ENCODE measurements around the gene ITPR2.
"Not testable (repeated sequence)": the region's sequence is repeated elsewhere in the genome, so short reads cannot be mapped to it uniquely, and the experiment has no call there.

ITPR2 gene

GRCh38 chr12:26636710-26637328 lies 196.2 kb downstream of the ITPR2 start:
- in situ Hi-C loops (cut with HindIII; ENCODE audit: low sequenced_read_pairs): no loop called here

DNA sequence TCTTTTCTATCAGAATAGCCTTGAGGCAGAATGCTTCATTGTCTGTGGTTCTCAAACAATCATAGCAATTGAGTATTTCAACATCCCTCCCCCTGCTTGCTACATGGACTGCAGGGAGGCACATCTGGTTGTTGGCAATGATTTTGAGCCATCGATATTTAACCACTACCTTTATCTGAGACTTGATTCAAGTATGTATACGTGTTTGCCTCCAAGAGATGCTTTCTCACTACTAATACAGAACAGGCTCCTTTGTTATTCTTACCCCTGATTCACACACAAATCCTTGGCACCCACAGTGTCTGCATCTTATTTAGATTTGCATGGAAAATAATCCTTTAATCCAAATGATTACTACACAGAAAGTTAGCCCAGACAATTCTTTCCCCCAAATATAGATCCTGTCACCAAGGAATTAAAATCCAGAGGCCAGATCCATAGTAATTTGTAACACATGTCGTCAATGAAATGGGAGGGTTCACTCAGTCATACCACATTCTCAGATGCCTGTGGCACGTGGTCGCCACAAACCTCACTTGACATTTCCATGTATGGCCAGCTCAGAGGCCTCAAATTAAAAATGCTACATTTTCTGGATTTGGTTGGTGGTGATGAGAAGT lies 199.3 kb downstream of the ITPR2 start:
- in situ Hi-C loops (cut with HindIII; ENCODE audit: low sequenced_read_pairs): no loop called here

- in situ Hi-C loops (cut with HindIII; ENCODE audit: low sequenced_read_pairs): no loop called here
Observed at GRCh38 chr12:26632756-26633155, 200.2 kb downstream of the ITPR2 start.

- in situ Hi-C loops (cut with HindIII; ENCODE audit: low sequenced_read_pairs): no loop called here
Observed at GRCh38 chr12:26631846-26632245, 201.1 kb downstream of the ITPR2 start.

DNA sequence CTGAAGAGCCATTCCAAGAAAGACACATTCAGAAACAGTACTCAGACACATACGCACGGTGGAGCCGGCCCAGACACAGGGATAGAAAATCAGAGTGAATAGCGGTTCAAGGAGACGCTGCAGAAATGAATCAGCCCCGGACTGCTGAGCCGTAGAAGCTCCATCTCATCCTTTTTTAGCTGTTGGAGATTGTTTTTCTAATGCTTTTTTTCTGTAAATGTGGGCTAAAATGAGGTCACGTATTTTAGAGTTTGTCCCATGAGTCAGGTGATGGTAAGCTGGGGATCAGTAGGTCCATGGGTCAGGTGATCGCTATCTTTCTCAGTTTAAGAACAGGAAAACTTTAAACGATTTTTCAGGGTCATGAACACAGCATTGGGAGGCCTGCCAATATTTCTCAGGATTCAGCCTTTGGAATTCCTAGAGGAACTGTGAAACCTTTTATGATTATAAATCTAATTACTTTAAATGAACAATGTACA lies 202.4 kb downstream of the ITPR2 start:
- in situ Hi-C loops (cut with HindIII; ENCODE audit: low sequenced_read_pairs): no loop called here

DNA sequence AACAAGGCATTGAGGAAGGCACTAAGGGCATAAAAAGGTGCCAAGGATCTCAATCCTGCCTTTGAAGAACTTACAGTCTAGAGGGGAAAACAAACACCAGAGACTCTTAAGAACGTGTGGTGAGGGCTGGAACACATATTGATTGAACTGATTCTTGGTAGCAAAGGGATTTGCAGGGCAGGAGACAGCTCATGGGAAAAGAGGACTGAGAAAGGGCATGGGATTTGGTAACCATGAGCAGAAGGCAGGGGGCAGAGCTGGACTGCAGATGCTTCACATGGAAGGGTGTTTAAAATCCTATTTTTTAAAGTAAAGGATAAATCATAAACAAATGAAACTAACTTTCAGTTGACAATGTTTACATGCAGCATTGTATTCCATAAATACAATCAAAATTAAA lies 203.1 kb downstream of the ITPR2 start:
- in situ Hi-C loops (cut with HindIII; ENCODE audit: low sequenced_read_pairs): no loop called here

- in situ Hi-C loops (cut with HindIII; ENCODE audit: low sequenced_read_pairs): no loop called here
Observed at GRCh38 chr12:26628234-26628633, 204.8 kb downstream of the ITPR2 start.

DNA sequence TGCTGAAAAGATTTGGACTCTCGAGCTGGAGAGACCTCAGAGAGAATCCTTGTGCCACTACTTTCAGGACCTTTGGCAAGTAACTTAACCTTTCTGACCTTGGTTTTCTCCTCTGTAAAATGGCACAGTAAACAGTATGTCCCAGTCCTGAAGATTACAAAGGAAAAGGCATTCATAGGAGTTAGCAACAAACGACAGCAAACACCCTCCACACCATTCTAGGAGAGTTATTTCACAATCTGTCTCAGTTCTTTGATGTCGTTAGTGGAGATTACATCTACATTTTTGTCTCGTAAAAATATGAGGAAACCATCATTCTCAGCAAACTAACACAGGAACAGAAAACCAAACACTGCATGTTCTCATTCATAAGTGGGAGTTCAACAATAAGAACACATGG lies 205.7 kb downstream of the ITPR2 start:
- in situ Hi-C loops (cut with HindIII; ENCODE audit: low sequenced_read_pairs): no loop called here

- in situ Hi-C loops (cut with HindIII; ENCODE audit: low sequenced_read_pairs): no loop called here
Observed at GRCh38 chr12:26623136-26623535, 209.9 kb downstream of the ITPR2 start.

DNA sequence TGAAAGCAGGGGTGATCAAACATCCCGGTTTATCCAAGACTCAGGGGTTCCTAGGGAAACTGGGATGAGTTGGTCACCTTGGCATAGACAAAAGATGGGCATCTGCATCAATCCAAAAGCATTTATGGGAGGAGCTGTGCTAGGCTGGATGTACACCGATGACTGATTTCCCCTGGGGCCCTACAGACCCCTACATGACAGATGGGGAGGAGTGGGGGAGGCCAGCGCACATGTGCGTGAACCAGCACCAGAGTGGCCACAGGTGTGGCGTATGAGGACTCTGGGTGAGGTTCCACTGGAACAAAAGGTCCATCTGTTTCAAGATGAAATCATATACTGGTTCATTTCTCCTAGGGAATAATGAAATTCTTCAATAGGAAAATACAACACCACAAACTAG lies 210.4 kb downstream of the ITPR2 start:
- in situ Hi-C loops (cut with HindIII; ENCODE audit: low sequenced_read_pairs): no loop called here

- in situ Hi-C loops (cut with HindIII; ENCODE audit: low sequenced_read_pairs): no loop called here
Observed at GRCh38 chr12:26621932-26622331, 211.1 kb downstream of the ITPR2 start.

DNA sequence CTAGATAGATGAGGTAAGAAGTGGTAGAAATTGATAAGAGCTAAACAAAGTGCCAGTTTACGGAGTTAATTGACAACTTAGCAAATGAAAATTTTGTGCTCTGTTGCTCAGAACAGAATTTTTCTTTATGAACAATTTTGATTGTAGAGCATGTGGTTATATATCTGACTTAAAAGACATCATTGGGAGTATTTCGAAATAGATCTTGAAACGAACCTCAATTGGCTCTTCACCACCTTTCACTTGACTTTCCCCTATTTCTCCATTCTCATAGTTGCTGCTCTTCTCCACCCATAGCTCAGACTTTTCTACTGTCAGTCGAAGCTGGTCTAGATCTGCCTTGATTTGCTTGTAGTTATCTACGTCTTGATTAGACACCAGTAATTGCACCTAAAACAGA lies 212.1 kb downstream of the ITPR2 start:
- in situ Hi-C loops (cut with HindIII; ENCODE audit: low sequenced_read_pairs): no loop called here

- in situ Hi-C loops (cut with HindIII; ENCODE audit: low sequenced_read_pairs): no loop called here
Observed at GRCh38 chr12:26617513-26617912, 215.5 kb downstream of the ITPR2 start.

DNA sequence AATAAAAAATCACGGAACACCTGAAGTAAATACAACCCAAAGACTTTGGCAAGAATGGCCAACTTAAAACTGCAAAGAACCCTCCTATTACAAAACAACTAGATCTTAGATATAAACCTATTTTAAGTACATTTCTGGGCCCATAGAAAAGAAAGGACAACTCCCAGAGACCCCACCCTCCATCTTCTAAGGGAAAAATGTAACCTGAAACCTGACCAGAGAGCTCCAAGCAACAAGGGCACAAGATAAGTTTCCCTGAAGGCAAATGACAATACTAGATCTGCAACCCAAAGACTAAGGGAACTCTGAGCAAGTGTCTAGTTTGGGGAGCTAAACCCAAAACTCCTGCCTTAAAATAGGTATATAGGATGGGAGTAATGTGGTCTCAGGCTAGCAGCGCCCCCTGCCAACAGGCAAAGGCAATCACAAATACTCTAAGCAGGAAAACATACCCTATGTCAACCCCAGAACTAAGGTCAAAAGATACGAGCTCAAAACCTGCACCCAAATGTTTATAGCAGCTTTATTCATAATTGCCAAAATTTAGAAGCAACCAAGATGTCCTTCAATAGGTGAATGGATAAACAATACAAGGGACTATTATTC lies 218.9 kb downstream of the ITPR2 start:
- in situ Hi-C loops (cut with HindIII; ENCODE audit: low sequenced_read_pairs): no loop called here

DNA sequence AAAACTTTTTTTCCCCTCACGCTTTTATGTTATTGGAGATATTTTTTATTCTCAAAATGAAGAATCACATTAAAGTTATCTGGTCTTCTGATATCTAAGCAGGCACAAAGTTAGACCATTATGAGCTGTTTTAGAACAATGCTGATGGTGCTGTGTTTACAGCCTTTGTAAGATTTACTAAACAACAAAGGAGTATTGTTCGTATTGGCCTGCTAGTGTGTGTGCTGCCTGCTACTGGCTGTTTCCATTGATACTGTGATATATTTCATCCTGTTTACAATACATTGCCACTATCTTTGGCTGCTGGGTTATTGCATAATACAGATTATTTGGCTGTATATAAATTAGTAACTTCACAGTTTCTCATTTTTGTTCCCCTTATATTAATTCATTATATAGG lies 220.8 kb downstream of the ITPR2 start:
- in situ Hi-C loops (cut with HindIII; ENCODE audit: low sequenced_read_pairs): no loop called here

- in situ Hi-C loops (cut with HindIII; ENCODE audit: low sequenced_read_pairs): no loop called here
Observed at GRCh38 chr12:26611598-26611997, 221.4 kb downstream of the ITPR2 start.

DNA sequence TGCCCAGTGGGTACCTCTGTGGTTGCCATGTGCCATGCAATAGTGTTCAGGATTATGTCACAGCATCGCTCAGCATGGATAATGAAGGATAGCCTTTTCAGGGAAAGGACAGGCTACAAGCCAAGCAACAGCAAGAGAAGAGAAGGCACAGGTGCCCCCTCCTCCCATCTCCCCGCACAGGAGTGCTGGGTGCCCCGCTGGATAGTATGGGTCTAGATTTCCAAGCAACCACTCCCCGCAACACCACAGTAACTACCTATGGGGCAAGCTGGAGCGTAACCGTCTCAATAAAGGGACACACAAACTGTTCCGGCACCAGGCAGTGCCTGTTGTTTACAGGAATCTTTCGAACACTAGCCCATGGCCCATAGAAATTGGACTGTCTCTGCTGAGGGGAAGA lies 222.2 kb downstream of the ITPR2 start:
- in situ Hi-C loops (cut with HindIII; ENCODE audit: low sequenced_read_pairs): no loop called here

DNA sequence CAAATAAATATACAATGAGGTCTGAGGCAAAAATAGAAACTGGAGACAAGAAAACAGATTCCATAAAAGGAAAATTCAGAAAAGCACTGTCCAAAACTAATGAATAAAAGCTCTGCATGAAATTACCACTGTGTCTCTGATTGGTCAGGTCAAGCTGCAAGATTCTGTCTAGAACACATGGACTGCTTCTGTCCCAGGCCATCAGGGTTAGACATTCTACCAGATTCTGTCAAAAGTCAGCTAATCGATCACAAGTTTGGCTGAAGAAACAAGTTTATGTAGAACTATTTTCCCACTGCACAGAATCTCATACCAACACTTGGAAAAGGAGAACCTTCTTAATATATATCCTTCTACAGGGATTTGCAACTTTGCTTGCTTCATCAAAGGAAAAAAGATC lies 223.0 kb downstream of the ITPR2 start:
- in situ Hi-C loops (cut with HindIII; ENCODE audit: low sequenced_read_pairs): no loop called here

DNA sequence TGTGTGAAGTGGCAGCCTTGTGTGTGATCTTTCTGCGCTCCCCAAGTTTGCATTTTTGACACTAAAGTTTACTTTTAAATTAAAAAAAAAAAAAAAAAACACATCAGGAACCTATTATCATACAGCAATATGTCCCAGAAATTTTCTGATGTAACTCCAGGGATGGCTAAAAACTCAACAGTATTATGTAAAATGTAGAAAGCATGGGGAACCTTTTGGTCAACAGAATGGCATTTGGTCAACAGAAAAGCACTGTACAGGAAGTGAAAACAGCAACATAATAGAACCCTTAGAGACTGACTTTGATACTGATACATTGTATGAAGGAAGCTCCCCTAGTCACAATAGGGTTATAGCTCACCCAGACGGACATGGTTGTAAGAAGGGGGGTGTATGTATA lies 224.3 kb downstream of the ITPR2 start:
- in situ Hi-C loops (cut with HindIII; ENCODE audit: low sequenced_read_pairs): no loop called here

- in situ Hi-C loops (cut with HindIII; ENCODE audit: low sequenced_read_pairs): no loop called here
Observed at GRCh38 chr12:26608273-26608672, 224.7 kb downstream of the ITPR2 start.

GRCh38 chr12:26606911-26607310 lies 226.1 kb downstream of the ITPR2 start:
- in situ Hi-C loops (cut with HindIII; ENCODE audit: low sequenced_read_pairs): no loop called here

DNA sequence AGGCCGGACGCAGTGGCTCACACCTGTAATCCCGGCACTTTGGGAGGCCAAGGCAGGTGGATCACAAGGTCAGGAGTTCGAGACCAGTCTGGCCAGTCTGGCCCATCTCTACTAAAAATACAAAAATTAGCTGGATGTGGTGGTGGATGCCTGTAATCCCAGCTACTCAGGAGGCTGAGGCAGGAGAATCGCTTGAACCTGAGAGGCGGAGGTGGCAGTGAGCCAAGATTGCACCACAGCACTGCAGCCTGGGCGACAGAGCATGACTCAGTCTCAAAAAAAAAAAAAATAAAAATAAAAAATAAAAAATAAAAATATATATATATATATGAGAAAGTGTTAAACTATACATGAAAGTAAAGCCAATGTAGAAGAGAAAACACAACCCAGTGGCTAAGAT lies 228.2 kb downstream of the ITPR2 start:
- in situ Hi-C loops (cut with HindIII; ENCODE audit: low sequenced_read_pairs): not testable (repeated sequence)
